ENCODE data around the gene ALPL. TPM values are rescaled to one million over a fixed set of nuclear protein-coding genes. Genes with fewer than 3 reads are reported as not detected.

ALPL gene
- total RNA-seq, 1 donor from 2014 or later = 16.7 TPM

GRCh38 chr1:21620011-21620410 is 110.8 kb downstream of the ALPL start:
- Mint-ChIP-seq H3K27me3 (ENCODE audit: low read depth) (peaks cover 17% of the 10 kb centered on the region), H3K36me3 (ENCODE audit: low read depth) (no peaks in the 10 kb centered on the region), H3K27ac (ENCODE audit: unreplicated experiment) (no peak overlapping the region), H3K4me1 (peaks cover 9% of the 10 kb centered on the region), H3K4me3 (no peak overlapping the region), H3K9me3 (no peaks in the 10 kb centered on the region)
- no peak for TF ChIP-seq CTCF (conservative IDR thresholded peaks at IDR 0.05)
- no peak for DNase-seq (ENCODE audit: low read depth, low spot score)

DNA sequence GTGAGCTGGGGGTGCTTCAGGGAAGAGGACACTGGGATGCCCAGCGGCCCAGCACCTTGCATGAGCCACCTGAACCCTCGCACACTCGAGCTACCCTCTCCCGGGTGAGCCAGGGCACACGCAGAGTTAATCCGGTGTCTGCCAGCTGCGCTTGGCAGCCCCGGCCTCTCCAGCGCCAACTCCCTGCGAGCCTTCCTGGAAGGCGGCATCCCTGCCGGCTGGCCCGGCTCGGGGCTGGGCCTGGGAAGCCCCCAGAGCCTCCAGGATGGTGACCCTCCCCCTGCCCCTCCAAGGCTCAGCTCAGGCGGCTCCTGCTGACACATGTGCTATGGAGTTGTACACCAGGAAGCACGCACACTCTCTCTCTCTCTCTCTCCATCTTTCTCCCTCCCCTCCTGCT is 111.3 kb downstream of the ALPL start:
- H3K27ac Mint-ChIP-seq (ENCODE audit: unreplicated experiment) = no peak overlapping the region
- no peak for TF ChIP-seq CTCF (conservative IDR thresholded peaks at IDR 0.05)
- DNase-seq (ENCODE audit: low read depth, low spot score) = no peak
- H3K27me3 Mint-ChIP-seq (ENCODE audit: low read depth) = peaks cover 17% of the 10 kb centered on the region
- H3K4me1 Mint-ChIP-seq = peaks cover 9% of the 10 kb centered on the region
- no peaks in the 10 kb centered on the region for H3K36me3 Mint-ChIP-seq (ENCODE audit: low read depth)
- no peaks in the 10 kb centered on the region for H3K9me3 Mint-ChIP-seq
- no peak overlapping the region for H3K4me3 Mint-ChIP-seq

DNA sequence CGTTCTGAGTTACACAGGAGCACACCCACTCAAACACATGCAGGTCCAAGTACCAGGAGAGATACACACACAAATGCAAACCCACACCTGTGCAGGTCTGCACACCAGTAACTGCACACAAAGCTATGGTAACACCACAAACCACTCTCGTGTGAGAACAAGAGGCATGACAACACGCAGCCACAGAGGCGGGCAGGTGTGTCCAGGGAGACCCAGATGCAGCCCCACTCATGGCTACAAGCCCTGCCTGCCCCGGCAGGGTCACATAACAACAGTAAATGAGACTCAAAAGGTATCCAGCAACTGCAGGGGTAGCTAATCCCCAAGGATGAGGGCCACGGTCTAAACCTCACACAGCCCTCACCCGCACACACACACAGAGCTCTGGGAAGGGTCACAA is 111.8 kb downstream of the ALPL start:
- no peak for TF ChIP-seq CTCF (conservative IDR thresholded peaks at IDR 0.05)
- Mint-ChIP-seq H3K27ac (ENCODE audit: unreplicated experiment) (no peak overlapping the region), H3K4me3 (no peak overlapping the region)

GRCh38 chr1:21621761-21622436 is 112.7 kb downstream of the ALPL start:
- Mint-ChIP-seq H3K9me3 (no peaks in the 10 kb centered on the region), H3K4me3 (peak overlapping the region; percentile 54), H3K27ac (ENCODE audit: unreplicated experiment) (no peak overlapping the region), H3K36me3 (ENCODE audit: low read depth) (no peaks in the 10 kb centered on the region), H3K4me1 (peaks cover 9% of the 10 kb centered on the region), H3K27me3 (ENCODE audit: low read depth) (peaks cover 17% of the 10 kb centered on the region)
- no peak for DNase-seq (ENCODE audit: low read depth, low spot score)
- TF ChIP-seq CTCF (conservative IDR thresholded peaks at IDR 0.05) = no peak

More for the DNA sequence above, 111.8 kb downstream of the ALPL start:
- Mint-ChIP-seq H3K36me3 (ENCODE audit: low read depth) (no peaks in the 10 kb centered on the region), H3K27me3 (ENCODE audit: low read depth) (peaks cover 17% of the 10 kb centered on the region), H3K4me1 (peaks cover 9% of the 10 kb centered on the region), H3K9me3 (no peaks in the 10 kb centered on the region)
- no peak for DNase-seq (ENCODE audit: low read depth, low spot score)

GRCh38 chr1:21622466-21623315 is 113.5 kb downstream of the ALPL start:
- TF ChIP-seq CTCF (conservative IDR thresholded peaks at IDR 0.05) = no peak
- H3K9me3 Mint-ChIP-seq = no peaks in the 10 kb centered on the region
- peak overlapping the region; percentile 73 for H3K4me3 Mint-ChIP-seq
- H3K27ac Mint-ChIP-seq (ENCODE audit: unreplicated experiment) = no peak overlapping the region
- peak; percentile 22 for DNase-seq (ENCODE audit: low read depth, low spot score)
- H3K27me3 Mint-ChIP-seq (ENCODE audit: low read depth) = peaks cover 17% of the 10 kb centered on the region
- peaks cover 9% of the 10 kb centered on the region for H3K4me1 Mint-ChIP-seq
- no peaks in the 10 kb centered on the region for H3K36me3 Mint-ChIP-seq (ENCODE audit: low read depth)
